ENCODE results near the gene CCDC110. TPM values are rescaled to one million over a fixed set of nuclear protein-coding genes. Genes with fewer than 3 reads are reported as not detected.

The CCDC110 gene
- 1 to 10 TPM in 2 of 4 donors, under 1 TPM in 1, not detected in 1; 0.29 to 2.6 (median 2.1) TPM for total RNA-seq

DNA sequence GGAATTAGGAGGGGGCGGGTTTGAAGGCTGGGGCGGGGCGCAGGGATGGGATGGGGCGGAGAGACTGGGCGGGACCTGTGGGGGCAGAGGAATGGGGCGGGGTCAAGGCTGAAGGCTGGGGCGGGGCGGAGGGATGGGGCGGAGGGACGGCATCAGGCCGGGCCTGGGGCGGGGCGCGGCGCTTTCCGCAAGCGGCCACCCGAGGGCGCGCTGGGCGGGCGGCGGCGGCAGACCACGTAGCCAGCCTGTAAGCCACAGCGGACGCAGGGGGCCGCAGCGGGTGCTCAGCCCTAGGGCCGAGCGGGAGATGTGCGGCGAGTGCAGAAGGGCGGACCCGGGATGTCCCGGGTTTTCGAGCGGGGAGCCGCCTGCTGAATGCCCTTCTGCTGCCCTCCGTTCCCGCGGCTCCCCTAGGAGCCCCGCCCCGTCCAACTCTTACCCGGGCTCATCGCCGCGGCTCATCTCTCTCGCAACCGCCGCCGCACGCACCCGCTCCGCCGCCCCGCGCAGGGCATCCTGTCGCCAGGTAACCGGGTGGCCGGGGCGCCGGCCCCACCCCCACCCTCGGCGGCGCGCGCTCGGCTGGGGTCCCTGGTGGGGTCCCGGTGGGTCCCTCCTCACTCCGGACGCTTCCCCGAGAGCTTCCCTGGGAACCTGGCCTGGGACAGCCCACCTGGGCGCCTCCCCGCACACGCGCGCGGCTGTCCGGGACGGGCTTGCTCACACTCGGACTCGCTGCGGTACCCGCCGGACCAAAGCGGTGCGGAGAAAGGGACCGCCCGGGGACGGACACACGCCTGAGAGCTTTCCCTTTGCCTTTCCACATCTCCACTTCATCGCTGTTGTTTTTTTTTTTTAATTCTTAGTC is at the start of gene CCDC110:
Gene CCDC110, minus strand, starts transcription at position 499 of the 868 bp plus-strand sequence. Its CDS starts 50 bp downstream, at position 449.
- H3K4me3 ChIP-seq: peak within 1 kb of the TSS; percentile 80 to 83
- peak; percentile 92 to 98 for DNase-seq
- intact Hi-C loops (cut with DNase I; ENCODE audit: low total_unique reads): loop anchor here (5.0 kb wide), 1 partner anchor 131 kb away; no protein-coding TSS in a partner anchor
- no peaks in the 10 kb centered on the region for H3K9me3 ChIP-seq
- peak within 1 kb of the TSS; percentile 80 to 81 for H3K27ac ChIP-seq
- H3K4me1 ChIP-seq: no peaks in the 10 kb centered on the region
- H3K36me3 ChIP-seq: no peaks in the 10 kb centered on the region
- no peaks in the 10 kb centered on the region for H3K27me3 ChIP-seq
- peak in 1 of 2 donors; percentile 73 for TF ChIP-seq POLR2A (IDR thresholded peaks at IDR 0.05)
- TF ChIP-seq, protein P1, sequence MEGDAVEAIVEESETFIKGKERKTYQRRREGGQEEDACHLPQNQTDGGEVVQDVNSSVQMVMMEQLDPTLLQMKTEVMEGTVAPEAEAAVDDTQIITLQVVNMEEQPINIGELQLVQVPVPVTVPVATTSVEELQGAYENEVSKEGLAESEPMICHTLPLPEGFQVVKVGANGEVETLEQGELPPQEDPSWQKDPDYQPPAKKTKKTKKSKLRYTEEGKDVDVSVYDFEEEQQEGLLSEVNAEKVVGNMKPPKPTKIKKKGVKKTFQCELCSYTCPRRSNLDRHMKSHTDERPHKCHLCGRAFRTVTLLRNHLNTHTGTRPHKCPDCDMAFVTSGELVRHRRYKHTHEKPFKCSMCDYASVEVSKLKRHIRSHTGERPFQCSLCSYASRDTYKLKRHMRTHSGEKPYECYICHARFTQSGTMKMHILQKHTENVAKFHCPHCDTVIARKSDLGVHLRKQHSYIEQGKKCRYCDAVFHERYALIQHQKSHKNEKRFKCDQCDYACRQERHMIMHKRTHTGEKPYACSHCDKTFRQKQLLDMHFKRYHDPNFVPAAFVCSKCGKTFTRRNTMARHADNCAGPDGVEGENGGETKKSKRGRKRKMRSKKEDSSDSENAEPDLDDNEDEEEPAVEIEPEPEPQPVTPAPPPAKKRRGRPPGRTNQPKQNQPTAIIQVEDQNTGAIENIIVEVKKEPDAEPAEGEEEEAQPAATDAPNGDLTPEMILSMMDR (IDR thresholded peaks at IDR 0.05): peak; percentile 50 to 95 (median 88)

DNA sequence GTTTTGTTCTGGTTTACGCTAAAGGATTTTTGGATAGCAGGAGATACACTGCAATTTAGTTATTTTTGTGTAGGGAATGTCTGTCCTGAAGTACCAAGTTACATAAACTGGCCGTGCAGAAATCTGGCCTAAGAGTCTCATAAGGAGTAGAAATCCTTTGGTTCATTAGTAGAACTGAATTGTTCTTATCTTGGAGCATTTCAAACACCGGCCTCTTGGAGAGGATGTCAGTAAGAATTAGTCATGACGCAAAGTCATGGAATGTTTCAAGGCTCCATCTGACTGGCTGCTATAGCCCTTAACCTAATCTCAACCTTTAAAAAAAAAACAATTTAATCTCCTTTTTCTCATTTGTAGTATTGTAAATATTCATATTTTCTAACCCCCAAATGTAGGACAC is 48.6 kb upstream of the CCDC110 start:
- no peak overlapping the region for H3K27ac ChIP-seq
- TF ChIP-seq, protein P1 (IDR thresholded peaks at IDR 0.05): no peak
- no peak for TF ChIP-seq POLR2A (IDR thresholded peaks at IDR 0.05)
- intact Hi-C loops (cut with DNase I; ENCODE audit: low total_unique reads): no loop called here
- H3K9me3 ChIP-seq: no peaks in the 10 kb centered on the region
- H3K36me3 ChIP-seq: no peaks in the 10 kb centered on the region
- no peak overlapping the region for H3K4me3 ChIP-seq
- DNase-seq: no peak
- no peaks in the 10 kb centered on the region for H3K4me1 ChIP-seq
- H3K27me3 ChIP-seq: no peaks in the 10 kb centered on the region

DNA sequence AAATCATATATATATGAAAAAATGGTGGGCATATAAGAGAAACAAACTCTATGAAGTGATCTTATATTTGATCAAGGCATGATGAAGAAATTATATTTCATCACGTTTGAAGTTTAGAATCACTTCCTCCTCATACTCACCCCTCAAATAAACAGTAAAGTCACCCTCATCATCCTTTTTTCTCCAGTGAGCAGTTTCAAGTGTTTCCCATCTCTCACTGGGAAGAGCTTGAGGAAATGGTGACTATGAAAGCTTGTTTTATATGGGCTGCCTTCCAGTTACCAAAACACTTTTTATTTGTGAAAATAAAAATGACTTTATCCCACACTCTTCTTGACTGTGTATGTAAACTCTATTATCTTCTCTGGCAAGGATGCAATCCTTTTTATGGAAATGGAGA is 47.0 kb upstream of the CCDC110 start:
- intact Hi-C loops (cut with DNase I; ENCODE audit: low total_unique reads): no loop called here
- Histone ChIP-seq H3K4me1 (no peaks in the 10 kb centered on the region), H3K27me3 (no peaks in the 10 kb centered on the region), H3K36me3 (no peaks in the 10 kb centered on the region), H3K4me3 (no peak overlapping the region), H3K27ac (no peak overlapping the region), H3K9me3 (no peaks in the 10 kb centered on the region)
- no peak for DNase-seq
- TF ChIP-seq, protein P1 (IDR thresholded peaks at IDR 0.05): no peak
- no peak for TF ChIP-seq POLR2A (IDR thresholded peaks at IDR 0.05)

DNA sequence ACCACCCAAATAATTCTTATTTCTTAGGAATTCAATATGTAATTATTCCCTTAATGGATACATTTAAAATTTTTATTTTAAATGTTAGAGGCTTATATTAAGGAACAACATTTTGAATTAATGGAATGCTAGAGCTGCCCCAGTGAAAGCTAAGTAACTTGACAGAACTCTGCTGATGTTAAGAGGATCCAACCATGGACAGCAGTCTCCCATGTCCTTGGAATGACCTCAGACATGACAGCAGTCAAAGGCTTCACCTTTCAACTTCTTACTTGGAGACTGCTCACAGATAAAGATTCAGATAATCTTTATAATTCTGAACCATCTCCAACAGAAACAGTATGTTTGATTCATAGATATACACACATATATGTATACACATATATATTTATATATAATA is 46.5 kb upstream of the CCDC110 start:
- TF ChIP-seq POLR2A (IDR thresholded peaks at IDR 0.05): no peak
- TF ChIP-seq, protein P1 (IDR thresholded peaks at IDR 0.05): no peak
- H3K27ac ChIP-seq: no peak overlapping the region
- no peaks in the 10 kb centered on the region for H3K27me3 ChIP-seq
- no peaks in the 10 kb centered on the region for H3K4me1 ChIP-seq
- no peak overlapping the region for H3K4me3 ChIP-seq
- no peaks in the 10 kb centered on the region for H3K36me3 ChIP-seq
- DNase-seq: no peak
- intact Hi-C loops (cut with DNase I; ENCODE audit: low total_unique reads): no loop called here
- no peaks in the 10 kb centered on the region for H3K9me3 ChIP-seq

DNA sequence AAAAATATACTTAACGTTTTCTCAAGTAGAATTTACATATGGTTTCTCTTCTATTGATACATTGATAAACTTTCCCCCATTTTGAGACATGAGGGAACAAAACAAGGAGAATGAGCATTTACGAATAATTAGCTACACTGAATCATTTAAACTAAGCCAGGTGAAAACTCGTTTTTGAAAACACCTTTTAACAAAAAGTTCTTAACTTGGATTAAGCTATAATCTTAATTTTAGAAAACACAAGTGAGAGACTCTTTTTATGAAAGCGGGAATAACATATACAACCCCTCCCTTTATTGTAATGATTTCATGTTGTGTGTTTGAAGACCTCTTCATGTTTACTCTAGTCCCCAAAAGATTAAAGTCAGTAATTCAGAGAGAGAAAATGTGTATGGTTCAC is 43.7 kb upstream of the CCDC110 start:
- DNase-seq: no peak
- Histone ChIP-seq H3K27me3 (no peaks in the 10 kb centered on the region), H3K9me3 (no peaks in the 10 kb centered on the region), H3K4me3 (no peak overlapping the region), H3K36me3 (no peaks in the 10 kb centered on the region), H3K27ac (no peak overlapping the region), H3K4me1 (no peaks in the 10 kb centered on the region)
- intact Hi-C loops (cut with DNase I; ENCODE audit: low total_unique reads): no loop called here
- TF ChIP-seq POLR2A (IDR thresholded peaks at IDR 0.05): no peak
- TF ChIP-seq, protein P1 (IDR thresholded peaks at IDR 0.05): no peak
